Right renal pelvis (tissue), 4 donors: ENCODE data around the gene MSL2. TPM values are rescaled to one million over a fixed set of nuclear protein-coding genes. Genes with fewer than 3 reads are reported as not detected.
"Not testable (repeated sequence)": the region's sequence is repeated elsewhere in the genome, so short reads cannot be mapped to it uniquely, and the experiment has no call there.

Experiments used
- DNase-seq, 4 donors: peaks; one replicate each; pipeline ENCODE4 v3.0.0-alpha.2; 2013; ENCODE audit warnings: low read depth in 4 of 4, low spot score in 3 of 4, missing footprints in 1 of 4
- polyA plus RNA-seq, 4 donors: library from polyadenylated mRNA; unstranded; fragments of 120-200 nt; gene quantifications; one replicate each; pipeline ENCODE4 v1.2.1, GENCODE V29; 2013; ENCODE audit not compliant: insufficient read length in 4 of 4

MSL2 gene
- polyA plus RNA-seq, 4 donors: 43.8 to 52.4 (median 48.4) TPM

- no peak for DNase-seq
These were observed 2.7 kb downstream of the MSL2 start for GRCh38 chr3:136193278-136194054.

GRCh38 chr3:136192831-136193230, 3.3 kb downstream of the MSL2 start:
- no peak for DNase-seq

GRCh38 chr3:136192195-136192594, 3.9 kb downstream of the MSL2 start:
- not testable (repeated sequence) for DNase-seq

- DNase-seq: no peak
These were observed 6.1 kb downstream of the MSL2 start for GRCh38 chr3:136189859-136190617.

GRCh38 chr3:136189043-136189442, 7.1 kb downstream of the MSL2 start:
- no peak for DNase-seq

GRCh38 chr3:136187868-136188267, 8.3 kb downstream of the MSL2 start:
- DNase-seq: no peak

- no peak for DNase-seq
These were observed 9.3 kb downstream of the MSL2 start for GRCh38 chr3:136186846-136187245.

- DNase-seq: no peak
These were observed 9.8 kb downstream of the MSL2 start for GRCh38 chr3:136186344-136186743.

GRCh38 chr3:136184703-136185102, 11.4 kb downstream of the MSL2 start:
- DNase-seq: no peak

GRCh38 chr3:136181741-136182140, 14.4 kb downstream of the MSL2 start:
- no peak for DNase-seq

- DNase-seq: no peak
These were observed 18.3 kb downstream of the MSL2 start for GRCh38 chr3:136177876-136178275.

- DNase-seq: no peak
These were observed 22.1 kb downstream of the MSL2 start for GRCh38 chr3:136173939-136174490.

- no peak for DNase-seq
These were observed 25.0 kb downstream of the MSL2 start for GRCh38 chr3:136171097-136171542.

GRCh38 chr3:136168236-136168635, 27.9 kb downstream of the MSL2 start:
- DNase-seq: not testable (repeated sequence)

- no peak for DNase-seq
These were observed 29.6 kb downstream of the MSL2 start for GRCh38 chr3:136166507-136166906.

GRCh38 chr3:136163607-136164006, 32.5 kb downstream of the MSL2 start:
- not testable (repeated sequence) for DNase-seq

GRCh38 chr3:136162322-136162721, 33.8 kb downstream of the MSL2 start:
- DNase-seq: no peak

GRCh38 chr3:136161516-136161915, 34.6 kb downstream of the MSL2 start:
- no peak for DNase-seq

GRCh38 chr3:136152963-136153362, 43.2 kb downstream of the MSL2 start:
- DNase-seq: no peak

GRCh38 chr3:136152176-136152843, 43.8 kb downstream of the MSL2 start:
- no peak for DNase-seq

- DNase-seq: no peak
These were observed 44.9 kb downstream of the MSL2 start for GRCh38 chr3:136151219-136151618.
